H4 (cell line): ENCODE measurements around the gene SP6. TPM values are rescaled to one million over a fixed set of nuclear protein-coding genes. Genes with fewer than 3 reads are reported as not detected.

ENCODE experiments used
- DNase-seq: peaks from one replicate; pipeline ENCODE4 v3.0.0-alpha.2; 2015; ENCODE audit warnings: low spot score
- total RNA-seq: library from RNA; depleted of rRNA; stranded (reverse); fragments of >200 nt; shearing (Covaris generic); gene quantifications from 2 replicates; pipeline ENCODE4 v1.2.3, GENCODE V29; 2014

The SP6 gene
- total RNA-seq, 1 experiment from 2014 or later, result 0.21 TPM

DNA sequence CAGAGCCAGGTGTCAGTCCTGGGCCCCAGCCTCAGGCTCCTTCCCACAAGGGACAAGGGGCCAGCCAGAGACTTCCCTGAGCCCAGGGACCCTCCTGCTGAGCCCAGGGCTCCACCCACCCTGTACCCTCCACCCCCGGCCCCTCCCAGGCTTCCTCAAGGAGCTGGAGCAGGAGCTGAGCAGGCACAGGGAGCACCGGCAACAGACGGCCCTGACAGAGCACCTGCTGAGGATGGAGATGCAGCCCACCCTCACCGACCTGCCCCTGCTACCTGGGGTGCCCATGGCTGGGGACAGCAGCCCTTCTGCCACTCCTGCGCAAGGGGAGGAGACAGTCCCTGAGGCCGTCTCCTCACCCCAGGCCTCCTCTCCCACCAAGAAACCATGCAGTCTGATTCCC lies 14.4 kb downstream of the SP6 start:
- DNase-seq, result no peak

- no peak for DNase-seq
Observed at GRCh38 chr17:47834756-47835155, 16.2 kb downstream of the SP6 start.

GRCh38 chr17:47831934-47832327 lies 19.0 kb downstream of the SP6 start:
- DNase-seq, result no peak

GRCh38 chr17:47831003-47831933 lies 19.7 kb downstream of the SP6 start, which contains the start of the genes LRRC46 and MRPL10:
TSS of gene LRRC46 (plus strand) at chr17:47831670. CDS start at chr17:47831990, 320 bp downstream.
TSS of gene MRPL10 (minus strand) at chr17:47831541. CDS start at chr17:47831511, 30 bp downstream.
- DNase-seq, result peak; percentile 93

GRCh38 chr17:47830396-47831002 lies 20.5 kb downstream of the SP6 start:
- no peak for DNase-seq

GRCh38 chr17:47829870-47830269 lies 21.1 kb downstream of the SP6 start:
- no peak for DNase-seq

DNA sequence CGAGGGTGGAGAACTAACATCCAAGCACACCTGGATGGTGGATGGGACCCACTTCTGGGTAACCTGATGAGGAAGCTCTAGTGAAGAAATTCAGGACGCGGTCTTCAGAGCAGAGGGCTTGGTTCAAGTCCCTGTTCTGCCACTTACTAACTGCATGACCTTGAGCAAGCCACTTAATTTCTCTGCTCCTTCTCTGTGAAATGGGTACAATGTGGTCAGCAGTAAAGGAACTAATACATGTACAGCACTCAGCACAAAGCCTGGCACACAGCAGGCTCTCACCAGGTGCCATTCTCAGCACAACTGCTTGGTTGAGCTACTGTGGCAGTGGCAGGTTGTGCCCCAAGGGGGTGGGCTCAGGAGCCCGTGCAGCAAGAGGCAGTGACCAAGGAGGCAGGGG lies 27.4 kb downstream of the SP6 start:
- no peak for DNase-seq

DNA sequence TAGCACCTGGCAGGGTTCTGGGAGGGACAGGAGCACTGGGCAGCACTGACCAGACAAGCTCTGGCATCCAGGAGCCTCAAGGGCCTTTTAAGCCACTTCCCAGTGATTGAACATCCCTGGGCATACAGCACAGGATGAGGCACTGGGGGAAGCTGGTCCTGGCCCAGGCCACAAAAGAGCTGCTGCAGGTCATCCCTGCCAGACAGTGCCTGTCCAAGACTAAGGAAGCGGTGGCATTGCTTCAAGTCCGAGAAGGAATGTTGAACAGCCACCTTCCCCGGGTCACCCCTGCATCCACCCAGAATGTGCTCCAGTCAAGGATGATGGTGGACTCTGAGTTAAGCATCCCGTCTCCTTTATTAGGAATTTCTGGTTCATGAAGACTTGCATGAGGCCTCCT lies 28.2 kb downstream of the SP6 start:
- DNase-seq, result no peak

DNA sequence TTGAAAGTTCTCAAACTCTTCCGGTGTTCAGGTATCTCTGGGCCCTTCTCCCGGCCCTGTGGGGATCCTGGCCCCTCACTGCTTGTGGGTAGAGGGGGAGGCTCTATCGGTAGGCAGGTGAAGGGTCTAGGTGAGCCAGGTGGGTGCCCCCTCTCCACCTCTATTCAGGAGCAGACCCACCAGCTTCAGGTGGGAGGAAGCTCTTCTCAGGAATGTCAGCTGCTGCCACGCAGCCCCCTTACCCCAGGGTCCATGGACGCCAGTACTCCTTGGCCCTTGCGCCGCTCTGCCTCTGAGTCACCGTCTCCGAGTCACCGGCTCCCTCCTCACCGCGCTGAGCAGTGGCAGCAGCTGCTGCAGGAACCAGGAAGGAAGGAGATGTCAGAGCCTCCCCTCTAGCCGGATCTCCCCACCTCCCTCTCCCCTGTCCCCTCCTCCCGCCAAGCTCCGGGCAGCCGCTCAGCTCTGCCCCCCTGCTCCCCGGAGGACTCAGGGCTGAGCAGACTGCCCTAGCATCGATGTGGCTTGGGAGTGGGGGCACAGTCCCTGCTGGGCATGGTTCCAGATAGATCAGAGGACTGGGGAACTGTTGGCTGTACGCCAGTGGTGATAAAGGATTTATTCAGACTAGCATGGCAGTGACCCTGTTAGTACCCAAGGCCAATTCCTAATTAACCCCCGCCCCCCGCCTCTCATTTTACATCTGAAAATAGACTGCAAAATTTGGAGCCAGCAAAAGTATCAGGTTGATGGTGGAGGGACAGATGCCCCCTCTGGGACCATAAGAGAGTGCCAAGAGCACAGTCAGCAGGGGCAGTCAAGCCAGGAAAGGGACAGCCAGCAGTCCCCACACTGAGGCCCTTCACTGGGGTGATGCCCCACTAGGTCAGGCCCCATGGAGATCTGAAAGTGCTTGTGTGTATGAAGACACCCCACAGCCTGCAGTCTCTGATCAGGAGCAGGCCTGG lies 29.3 kb downstream of the SP6 start, which contains the start of gene OSBPL7:
OSBPL7 (minus strand) TSS at position 371 of the 968 bp plus-strand sequence. CDS start 1,516 bp downstream, outside the sequence.
- peak; percentile 90 for DNase-seq

DNA sequence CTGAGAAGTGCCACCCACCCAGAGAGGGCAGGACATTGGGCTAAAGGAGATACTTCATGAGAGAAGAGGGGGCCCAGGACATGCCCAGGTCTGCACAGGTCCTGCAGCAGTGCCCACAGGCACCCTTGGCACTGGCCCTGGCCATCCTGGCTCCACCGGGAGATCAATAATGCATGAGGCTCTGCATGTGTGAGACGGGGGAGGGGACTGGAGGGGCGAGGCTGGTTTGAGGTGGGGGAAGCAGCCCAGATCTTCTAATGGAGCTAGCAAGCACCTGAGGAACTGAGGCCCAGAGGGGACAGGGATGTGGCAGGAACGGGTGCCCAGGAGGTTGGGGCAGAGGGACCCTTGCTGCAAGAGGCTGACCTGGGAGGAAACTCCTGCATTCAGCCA lies 29.9 kb downstream of the SP6 start:
- no peak for DNase-seq

GRCh38 chr17:47820033-47820789 lies 30.8 kb downstream of the SP6 start:
- no peak for DNase-seq

DNA sequence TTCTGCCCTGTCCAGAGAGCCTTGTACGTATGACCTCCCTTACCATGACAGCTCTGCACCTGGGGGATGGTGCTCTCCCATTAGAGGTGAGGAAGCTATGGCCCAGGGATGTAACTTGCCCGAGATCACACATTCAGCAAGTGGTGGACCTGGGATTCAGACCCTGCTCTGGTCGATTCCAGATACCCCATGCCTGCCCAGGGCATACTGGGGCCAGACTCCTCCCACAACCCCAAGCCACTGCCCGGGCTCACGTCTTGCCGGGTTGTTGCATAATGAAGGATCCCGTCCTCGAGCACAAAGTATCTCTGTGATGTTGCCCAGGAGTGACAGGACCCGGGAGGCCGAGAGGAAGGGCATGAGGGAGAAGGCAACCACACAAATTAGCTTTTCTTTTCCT lies 31.5 kb downstream of the SP6 start:
- DNase-seq, result no peak

GRCh38 chr17:47818002-47818695 lies 32.8 kb downstream of the SP6 start:
- no peak for DNase-seq

DNA sequence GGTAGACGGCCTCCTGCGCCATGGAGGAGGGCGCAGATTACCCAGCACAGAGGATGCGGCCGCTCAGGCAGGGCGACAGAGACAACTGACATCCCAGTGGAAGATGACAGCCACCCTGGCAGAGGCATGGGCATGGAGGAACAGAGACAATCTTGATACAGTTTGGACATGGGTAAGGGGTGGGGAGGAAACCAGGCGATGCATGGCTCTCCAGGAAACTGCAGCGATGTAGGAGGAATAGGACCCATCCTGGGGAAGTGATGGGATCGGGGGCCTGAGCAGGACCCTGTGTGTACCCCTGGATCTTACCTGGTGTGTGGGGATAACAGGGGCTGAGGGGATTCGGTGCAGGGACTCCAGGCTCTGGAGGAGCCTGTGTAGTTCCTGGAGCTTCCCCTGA lies 34.0 kb downstream of the SP6 start:
- no peak for DNase-seq

DNA sequence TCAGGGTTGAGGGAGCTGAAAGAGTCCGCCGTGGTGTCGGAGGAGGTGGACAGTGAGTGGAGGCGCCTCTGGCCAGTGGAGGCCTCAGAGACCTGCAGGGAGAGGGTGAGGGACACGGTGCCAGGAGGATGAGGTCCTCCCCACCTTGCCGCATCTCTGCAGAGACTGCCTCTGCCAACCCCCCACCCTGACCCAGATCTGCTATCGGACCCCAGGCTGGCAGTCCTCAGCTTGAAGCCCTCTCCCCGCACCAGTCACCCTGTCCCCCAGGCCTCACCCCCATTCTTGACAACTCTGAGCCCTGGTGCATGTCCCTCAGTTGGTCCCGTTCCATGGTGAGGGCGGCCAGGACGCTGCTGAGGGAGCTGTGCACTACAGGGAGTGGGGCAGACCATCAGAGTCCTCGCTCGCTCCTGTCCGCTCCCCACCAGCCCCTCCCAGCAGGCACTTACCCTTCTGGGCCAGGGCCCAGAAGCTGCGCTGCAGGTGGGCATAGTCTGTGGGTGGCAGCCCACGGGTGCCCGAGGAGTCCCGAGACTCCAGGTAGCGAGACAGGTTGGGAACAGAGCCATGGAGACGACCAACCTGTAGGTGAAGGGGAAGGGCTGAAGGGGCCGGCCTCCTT lies 34.7 kb downstream of the SP6 start:
- DNase-seq, result no peak

GRCh38 chr17:47815106-47815918 lies 35.7 kb downstream of the SP6 start:
- no peak for DNase-seq

GRCh38 chr17:47813512-47814031 lies 37.4 kb downstream of the SP6 start:
- DNase-seq, result no peak

GRCh38 chr17:47813077-47813476 lies 37.9 kb downstream of the SP6 start:
- DNase-seq, result no peak
